ENCODE results near the gene ANAPC13. TPM values are rescaled to one million over a fixed set of nuclear protein-coding genes. Genes with fewer than 3 reads are reported as not detected.

ANAPC13 gene
- total RNA-seq, 2 experiments from 2014 or later, result 12.9 to 16.8 TPM

GRCh38 chr3:134516905-134517304 is 31.1 kb upstream of the ANAPC13 start:
- intact Hi-C loops (cut with DNase I, micrococcal nuclease), result no loop called here
- H3K27ac ChIP-seq (ENCODE audit: low read depth in 1 of 2, low read length in 2 of 2), result no peak overlapping the region
- no peak for ATAC-seq (ENCODE audit: poor library complexity)
- no peak overlapping the region for H3K4me3 ChIP-seq (ENCODE audit: low read length)
- POLR2A ChIA-PET, result no interaction called here
- no peak for TF ChIP-seq CTCF (IDR thresholded peaks at IDR 0.05)
- H3K9me3 Mint-ChIP-seq, result peaks cover 6% of the 10 kb centered on the region
- H3K27me3 ChIP-seq (ENCODE audit: control insufficient read depth in 1 of 2, insufficient read depth in 2 of 2, low read length in 2 of 2), result no peaks in the 10 kb centered on the region
- H3K27ac Mint-ChIP-seq, result peak overlapping the region; percentile 7
- peaks cover 3 to 5% of the 10 kb centered on the region in 2 experiments for H3K9me3 ChIP-seq (ENCODE audit: control insufficient read depth in 1 of 2, insufficient read depth in 1 of 2, low read length in 2 of 2)
- H3K4me1 Mint-ChIP-seq (ENCODE audit: low read depth), result peaks cover 10% of the 10 kb centered on the region
- CTCF ChIA-PET, result no interaction called here
- no peaks in the 10 kb centered on the region for H3K27me3 Mint-ChIP-seq
- no peak for DNase-seq
- peaks cover 76% of the 10 kb centered on the region for H3K36me3 Mint-ChIP-seq (ENCODE audit: low read depth)
- H3K4me1 ChIP-seq (ENCODE audit: insufficient read depth, low read length), result no peaks in the 10 kb centered on the region
- peaks cover under 1% of the 10 kb centered on the region for H3K36me3 ChIP-seq (ENCODE audit: insufficient read depth, low read length)
- no peak overlapping the region for H3K4me3 Mint-ChIP-seq

- Mint-ChIP-seq H3K4me3 (no peak overlapping the region), H3K36me3 (ENCODE audit: low read depth) (peaks cover 97% of the 10 kb centered on the region), H3K27ac (no peak overlapping the region), H3K27me3 (no peaks in the 10 kb centered on the region), H3K9me3 (no peaks in the 10 kb centered on the region), H3K4me1 (ENCODE audit: low read depth) (peaks cover 19% of the 10 kb centered on the region)
- H3K4me3 ChIP-seq (ENCODE audit: low read length), result no peak overlapping the region
- H3K9me3 ChIP-seq (ENCODE audit: control insufficient read depth in 1 of 2, insufficient read depth in 1 of 2, low read length in 2 of 2), result no peaks in the 10 kb centered on the region
- H3K27ac ChIP-seq (ENCODE audit: low read depth in 1 of 2, low read length in 2 of 2), result no peak overlapping the region
- peaks cover 25% of the 10 kb centered on the region for H3K36me3 ChIP-seq (ENCODE audit: insufficient read depth, low read length)
- ChIA-PET POLR2A (no interaction called here), CTCF (no interaction called here)
- H3K4me1 ChIP-seq (ENCODE audit: insufficient read depth, low read length), result no peaks in the 10 kb centered on the region
- DNase-seq (no peak), ATAC-seq (ENCODE audit: poor library complexity) (no peak)
- intact Hi-C loops (cut with DNase I, micrococcal nuclease), result no loop called here
- no peaks in the 10 kb centered on the region for H3K27me3 ChIP-seq (ENCODE audit: control insufficient read depth in 1 of 2, insufficient read depth in 2 of 2, low read length in 2 of 2)
- TF ChIP-seq CTCF (IDR thresholded peaks at IDR 0.05), result no peak
Measured at GRCh38 chr3:134511500-134511899, 25.7 kb upstream of the ANAPC13 start.

DNA sequence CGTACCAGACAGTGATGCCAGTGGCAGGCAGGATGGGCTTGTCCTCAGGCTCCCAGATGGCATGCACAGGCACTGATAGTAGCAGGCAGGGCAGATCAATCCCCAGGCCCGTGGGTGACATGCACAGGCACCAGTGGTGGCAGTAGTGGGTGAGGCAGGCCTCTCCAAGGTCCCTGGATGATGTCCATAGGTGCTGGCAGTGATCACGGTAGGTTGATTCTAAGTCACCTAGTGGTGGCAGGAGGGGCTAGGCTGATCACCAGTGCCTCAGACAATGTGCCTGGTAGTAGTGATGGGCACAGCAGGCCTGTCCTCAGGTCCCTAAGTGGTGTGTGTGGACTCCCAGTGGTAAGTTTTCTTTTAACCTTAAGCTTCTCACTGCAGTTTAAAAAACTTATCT is 19.7 kb upstream of the ANAPC13 start:
- intact Hi-C loops (cut with DNase I, micrococcal nuclease), result no loop called here
- H3K4me3 Mint-ChIP-seq, result no peak overlapping the region
- Histone ChIP-seq H3K36me3 (ENCODE audit: insufficient read depth, low read length) (peaks cover 20% of the 10 kb centered on the region), H3K9me3 (ENCODE audit: control insufficient read depth in 1 of 2, insufficient read depth in 1 of 2, low read length in 2 of 2) (peaks cover 0 to 9% of the 10 kb centered on the region in 2 experiments), H3K27ac (ENCODE audit: low read depth in 1 of 2, low read length in 2 of 2) (no peak overlapping the region), H3K4me3 (ENCODE audit: low read length) (no peak overlapping the region), H3K4me1 (ENCODE audit: insufficient read depth, low read length) (peaks cover 4% of the 10 kb centered on the region), H3K27me3 (ENCODE audit: control insufficient read depth in 1 of 2, insufficient read depth in 2 of 2, low read length in 2 of 2) (no peaks in the 10 kb centered on the region)
- no peaks in the 10 kb centered on the region for H3K27me3 Mint-ChIP-seq
- no peak for TF ChIP-seq CTCF (IDR thresholded peaks at IDR 0.05)
- H3K9me3 Mint-ChIP-seq, result peaks cover 20% of the 10 kb centered on the region
- POLR2A ChIA-PET, result no interaction called here
- H3K27ac Mint-ChIP-seq, result no peak overlapping the region
- DNase-seq (no peak), ATAC-seq (ENCODE audit: poor library complexity) (no peak)
- H3K4me1 Mint-ChIP-seq (ENCODE audit: low read depth), result peaks cover 59% of the 10 kb centered on the region
- peaks cover 97% of the 10 kb centered on the region for H3K36me3 Mint-ChIP-seq (ENCODE audit: low read depth)
- CTCF ChIA-PET, result no interaction called here

Data from CD4-positive, alpha-beta T cell (primary cell).